Measurements from ENCODE around the gene ATP8B1. TPM values are rescaled to one million over a fixed set of nuclear protein-coding genes. Genes with fewer than 3 reads are reported as not detected.
A peak's percentile ranks its signal among the peaks of the same experiment; 100 is the strongest.
"Not testable (repeated sequence)": the region's sequence is repeated elsewhere in the genome, so short reads cannot be mapped to it uniquely, and the experiment has no call there.

Gene ATP8B1
- total and polyA plus RNA-seq, 2 of the 4 experiments (the other 2 are of a cell fraction) = 64.3 to 136 TPM

DNA sequence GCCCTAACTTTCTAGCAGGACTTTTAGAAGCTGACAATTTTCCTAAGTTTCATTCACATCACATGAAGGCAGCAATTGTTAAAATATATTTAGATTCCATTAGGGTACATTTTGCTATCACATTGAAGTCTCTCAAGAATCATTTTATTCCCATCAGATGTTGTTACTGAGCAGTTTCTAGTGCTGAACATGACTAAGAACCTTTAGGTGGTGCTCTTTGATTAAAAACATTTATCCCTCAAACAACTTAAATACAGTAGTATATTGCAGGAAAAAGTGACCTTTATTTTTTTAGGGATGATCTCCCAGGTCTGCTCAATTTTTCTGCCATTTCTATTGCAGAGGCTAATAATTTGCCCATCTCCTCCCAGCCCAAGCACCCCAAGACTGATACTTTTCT is 158.6 kb downstream of the ATP8B1 start:
- Histone ChIP-seq H3K4me3 (ENCODE audit: insufficient read depth, low read depth, low read length) (no peak overlapping the region), H3K56ac (ENCODE audit: extremely low read depth, insufficient read depth, low read length) (no peak overlapping the region), H4K5ac (ENCODE audit: low read depth, low read length) (no peak overlapping the region), H3K14ac (replicated peaks; ENCODE audit: low read depth, low read length) (no peak overlapping the region), H3K9ac (ENCODE audit: low read depth, low read length) (no peak overlapping the region), H2AK5ac (ENCODE audit: low read depth, low read length) (no peak overlapping the region), H2AK9ac (replicated peaks; ENCODE audit: low read depth, low read length, poor library complexity) (no peak overlapping the region), H3K4me1 (ENCODE audit: control insufficient read depth, insufficient read depth, low read length) (peaks cover 2% of the 10 kb centered on the region; the same call in 1 of the 2 replicates), H3K27ac (ENCODE audit: insufficient read depth, low read length) (no peak overlapping the region), H2BK120ac (ENCODE audit: low read depth, low read length) (no peak overlapping the region), H3K9me1 (ENCODE audit: insufficient read depth, low read length) (no peaks in the 10 kb centered on the region), H3K18ac (ENCODE audit: low read depth, low read length) (no peak overlapping the region), H3K36me3 (ENCODE audit: control insufficient read depth, insufficient read depth, low read length) (peaks cover 17% of the 10 kb centered on the region), H2BK20ac (ENCODE audit: low read depth, low read length) (no peak overlapping the region), H2BK15ac (ENCODE audit: low read depth, low read length) (no peak overlapping the region), H3K4me2 (ENCODE audit: low read depth, low read length) (no peak overlapping the region), H4K91ac (ENCODE audit: insufficient read depth, low read depth, low read length) (no peak overlapping the region), H3K9me3 (ENCODE audit: control insufficient read depth, insufficient read depth, low read length) (peaks cover 4% of the 10 kb centered on the region; the same call in 1 of the 2 replicates), H3K27me3 (ENCODE audit: control insufficient read depth, insufficient read depth, low read length) (no peaks in the 10 kb centered on the region), H3K23ac (ENCODE audit: low read depth, low read length) (no peak overlapping the region), H4K8ac (ENCODE audit: low read depth in 2 of 2, low read length in 2 of 2) (no peak overlapping the region), H2BK5ac (ENCODE audit: low read depth, low read length, poor library complexity, severe bottlenecking) (no peak overlapping the region), H2AFZ (replicated peaks; ENCODE audit: low read length, poor library complexity) (no peak overlapping the region), H4K20me1 (ENCODE audit: insufficient read depth, low read length) (peaks cover 9% of the 10 kb centered on the region; the same call in 1 of the 2 replicates), H3K4ac (ENCODE audit: low read depth, low read length) (no peak overlapping the region), H3K79me1 (ENCODE audit: low read depth in 1 of 2, low read length in 2 of 2) (peaks cover 1 to 26% of the 10 kb centered on the region in 2 experiments; a peak in 3 of 4 replicates)
- intact Hi-C loops (cut with micrococcal nuclease) (no loop called here), in situ Hi-C loops (cut with MboI; ENCODE audit: low sequenced_read_pairs) (loop anchor here (25.0 kb wide), 2 partner anchors 468 to 843 kb away; no protein-coding TSS in a partner anchor), dilution Hi-C loops (cut with HindIII; ENCODE audit: low sequenced_read_pairs, unreplicated experiment) (no loop called here)
- ChIA-PET POLR2A (ENCODE audit: unreplicated experiment) (no interaction called here), CTCF (no interaction called here)
- BruUV-seq (replicated peaks) = no TSS peak
- TF ChIP-seq CHD1 (IDR thresholded peaks at IDR 0.05; ENCODE audit: low read depth, low read length) (no peak), RAD21 (IDR thresholded peaks at IDR 0.05; ENCODE audit: low read length) (peak; percentile 17; the same call in 1 of the 2 replicates), POLR2A (IDR thresholded peaks at IDR 0.05; ENCODE audit: low read depth, low read length) (no peak)
- TF ChIP-seq, protein P1, sequence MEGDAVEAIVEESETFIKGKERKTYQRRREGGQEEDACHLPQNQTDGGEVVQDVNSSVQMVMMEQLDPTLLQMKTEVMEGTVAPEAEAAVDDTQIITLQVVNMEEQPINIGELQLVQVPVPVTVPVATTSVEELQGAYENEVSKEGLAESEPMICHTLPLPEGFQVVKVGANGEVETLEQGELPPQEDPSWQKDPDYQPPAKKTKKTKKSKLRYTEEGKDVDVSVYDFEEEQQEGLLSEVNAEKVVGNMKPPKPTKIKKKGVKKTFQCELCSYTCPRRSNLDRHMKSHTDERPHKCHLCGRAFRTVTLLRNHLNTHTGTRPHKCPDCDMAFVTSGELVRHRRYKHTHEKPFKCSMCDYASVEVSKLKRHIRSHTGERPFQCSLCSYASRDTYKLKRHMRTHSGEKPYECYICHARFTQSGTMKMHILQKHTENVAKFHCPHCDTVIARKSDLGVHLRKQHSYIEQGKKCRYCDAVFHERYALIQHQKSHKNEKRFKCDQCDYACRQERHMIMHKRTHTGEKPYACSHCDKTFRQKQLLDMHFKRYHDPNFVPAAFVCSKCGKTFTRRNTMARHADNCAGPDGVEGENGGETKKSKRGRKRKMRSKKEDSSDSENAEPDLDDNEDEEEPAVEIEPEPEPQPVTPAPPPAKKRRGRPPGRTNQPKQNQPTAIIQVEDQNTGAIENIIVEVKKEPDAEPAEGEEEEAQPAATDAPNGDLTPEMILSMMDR (conservative IDR thresholded peaks at IDR 0.05; ENCODE audit: low read depth, low read length) = peak; percentile 28; the same call in 1 of the 2 replicates
- ATAC-seq (ENCODE audit: low read depth) = peak; percentile 35; the same call in 1 of the 2 replicates
- peak; percentile 17 for DNase-seq

DNA sequence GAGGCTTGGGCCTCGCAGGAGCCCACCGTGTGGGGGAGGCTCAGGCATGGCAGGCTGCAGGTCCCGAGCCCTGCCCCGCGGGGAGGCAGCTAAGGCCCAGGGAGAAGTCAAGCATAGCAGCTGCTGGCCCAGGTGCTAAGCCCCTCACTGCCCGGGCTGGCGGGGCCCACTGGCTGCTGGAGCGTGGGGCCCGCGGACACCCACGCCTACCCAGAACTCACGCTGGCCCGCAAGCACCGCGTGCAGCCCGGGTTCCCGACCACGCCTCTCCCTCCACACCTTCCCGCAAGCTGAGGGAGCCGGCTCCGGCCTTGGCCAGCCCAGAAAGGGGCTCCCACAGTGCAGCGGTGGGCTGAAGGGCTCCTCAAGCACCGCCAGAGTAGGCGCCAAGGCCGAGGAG is 159.4 kb downstream of the ATP8B1 start:
- CTCF ChIA-PET; BruUV-seq (replicated peaks): not testable (repeated sequence)
- in situ Hi-C loops (cut with MboI; ENCODE audit: low sequenced_read_pairs) = loop anchor here (25.0 kb wide), 2 partner anchors 469 to 844 kb away; no protein-coding TSS in a partner anchor

More for the DNA sequence above, 159.4 kb downstream of the ATP8B1 start:
- H3K4me1 ChIP-seq (ENCODE audit: control insufficient read depth, insufficient read depth, low read length); H3K27ac ChIP-seq (ENCODE audit: insufficient read depth, low read length); ATAC-seq (ENCODE audit: low read depth); H2AK5ac ChIP-seq (ENCODE audit: low read depth, low read length); H2AK9ac ChIP-seq (replicated peaks; ENCODE audit: low read depth, low read length, poor library complexity); H2BK15ac ChIP-seq (ENCODE audit: low read depth, low read length); dilution Hi-C loops (cut with HindIII; ENCODE audit: low sequenced_read_pairs, unreplicated experiment); H3K9me1 ChIP-seq (ENCODE audit: insufficient read depth, low read length); H2BK120ac ChIP-seq (ENCODE audit: low read depth, low read length); H3K18ac ChIP-seq (ENCODE audit: low read depth, low read length); H3K9me3 ChIP-seq (ENCODE audit: control insufficient read depth, insufficient read depth, low read length); H3K4me3 ChIP-seq (ENCODE audit: insufficient read depth, low read depth, low read length); DNase-seq; H3K56ac ChIP-seq (ENCODE audit: extremely low read depth, insufficient read depth, low read length); H4K91ac ChIP-seq (ENCODE audit: insufficient read depth, low read depth, low read length); H4K8ac ChIP-seq (ENCODE audit: low read depth in 2 of 2, low read length in 2 of 2); H3K9ac ChIP-seq (ENCODE audit: low read depth, low read length); intact Hi-C loops (cut with micrococcal nuclease); H3K27me3 ChIP-seq (ENCODE audit: control insufficient read depth, insufficient read depth, low read length); H4K5ac ChIP-seq (ENCODE audit: low read depth, low read length); H2AFZ ChIP-seq (replicated peaks; ENCODE audit: low read length, poor library complexity); H3K4ac ChIP-seq (ENCODE audit: low read depth, low read length); H3K4me2 ChIP-seq (ENCODE audit: low read depth, low read length); H2BK20ac ChIP-seq (ENCODE audit: low read depth, low read length); H4K20me1 ChIP-seq (ENCODE audit: insufficient read depth, low read length); H3K14ac ChIP-seq (replicated peaks; ENCODE audit: low read depth, low read length); H2BK5ac ChIP-seq (ENCODE audit: low read depth, low read length, poor library complexity, severe bottlenecking); H3K23ac ChIP-seq (ENCODE audit: low read depth, low read length): not testable (repeated sequence)
- Histone ChIP-seq H3K79me1 (ENCODE audit: low read depth in 1 of 2, low read length in 2 of 2) (peaks cover 0 to 20% of the 10 kb centered on the region in 2 experiments; a peak in 2 of 4 replicates), H3K36me3 (ENCODE audit: control insufficient read depth, insufficient read depth, low read length) (peaks cover 16% of the 10 kb centered on the region)
- POLR2A ChIA-PET (ENCODE audit: unreplicated experiment) = interaction anchor here (0.5 kb wide), 1 partner anchor 122 kb away, joined by 3 read pairs; no protein-coding TSS in a partner anchor
- WGBS, 2 experiments (ENCODE audit: extremely low coverage in 2 of 2, insufficient read length in 1 of 2) = 100% methylated on average over 3 of the region's 25 CpGs; no CpG with 5 or more reads in 1 of the 2 experiments
